OCI-M2 (cell line): Measurements from ENCODE around the gene CMBL.
A peak's percentile ranks its signal among the peaks of the same experiment; 100 is the strongest.
"Not testable (repeated sequence)": the region's sequence is repeated elsewhere in the genome, so short reads cannot be mapped to it uniquely, and the experiment has no call there.

Experiments
- DNase-seq: peaks from one replicate; lab custom pipeline; 2025; ENCODE audit not compliant: unreplicated experiment; lab: John Stamatoyannopoulos, UW

CMBL gene

GRCh38 chr5:10307206-10308148, at the start of gene CMBL:
Gene CMBL, minus strand, starts transcription at chr5:10307902. Its CDS starts 17,140 bp downstream, at chr5:10290762.
- DNase-seq: no peak

DNA sequence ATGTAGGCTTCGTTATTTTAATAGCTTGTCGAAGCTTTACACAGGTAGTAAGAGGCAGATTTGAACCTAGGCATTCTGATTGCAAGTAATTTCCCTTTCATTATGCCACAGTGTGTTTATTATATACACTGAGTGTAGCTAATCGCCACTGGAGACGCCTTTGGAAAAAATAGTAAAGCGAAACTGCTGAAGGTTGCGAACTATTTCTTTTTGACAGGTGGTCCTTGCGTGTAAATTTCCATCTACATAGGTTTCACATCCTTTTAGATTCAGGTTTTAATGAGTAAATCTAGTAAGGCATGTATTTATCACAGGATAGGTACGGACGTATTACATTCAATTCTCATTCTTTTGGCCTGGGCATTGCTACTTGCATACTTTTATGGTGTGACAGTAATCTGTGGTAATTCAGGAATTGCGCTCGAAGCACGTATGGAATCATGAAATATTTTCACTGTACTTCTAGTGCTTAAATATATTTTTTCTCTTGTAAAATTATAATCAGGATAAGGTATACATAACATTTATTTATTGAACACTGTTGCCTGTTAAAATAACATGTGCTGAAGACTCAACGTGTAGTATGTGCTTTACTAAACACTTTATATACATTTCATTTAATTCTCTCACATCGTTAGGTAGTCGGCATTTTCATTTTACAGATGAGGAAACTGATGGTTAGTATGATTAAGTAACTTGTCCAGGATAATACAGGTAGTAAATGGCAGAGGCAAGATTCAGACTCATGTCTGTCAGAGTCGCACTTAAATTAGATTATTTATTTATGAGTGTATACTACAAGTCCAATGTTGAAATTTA, 47.6 kb upstream of the CMBL start:
- no peak for DNase-seq

GRCh38 chr5:10354048-10354872, 46.6 kb upstream of the CMBL start:
- DNase-seq: no peak

DNA sequence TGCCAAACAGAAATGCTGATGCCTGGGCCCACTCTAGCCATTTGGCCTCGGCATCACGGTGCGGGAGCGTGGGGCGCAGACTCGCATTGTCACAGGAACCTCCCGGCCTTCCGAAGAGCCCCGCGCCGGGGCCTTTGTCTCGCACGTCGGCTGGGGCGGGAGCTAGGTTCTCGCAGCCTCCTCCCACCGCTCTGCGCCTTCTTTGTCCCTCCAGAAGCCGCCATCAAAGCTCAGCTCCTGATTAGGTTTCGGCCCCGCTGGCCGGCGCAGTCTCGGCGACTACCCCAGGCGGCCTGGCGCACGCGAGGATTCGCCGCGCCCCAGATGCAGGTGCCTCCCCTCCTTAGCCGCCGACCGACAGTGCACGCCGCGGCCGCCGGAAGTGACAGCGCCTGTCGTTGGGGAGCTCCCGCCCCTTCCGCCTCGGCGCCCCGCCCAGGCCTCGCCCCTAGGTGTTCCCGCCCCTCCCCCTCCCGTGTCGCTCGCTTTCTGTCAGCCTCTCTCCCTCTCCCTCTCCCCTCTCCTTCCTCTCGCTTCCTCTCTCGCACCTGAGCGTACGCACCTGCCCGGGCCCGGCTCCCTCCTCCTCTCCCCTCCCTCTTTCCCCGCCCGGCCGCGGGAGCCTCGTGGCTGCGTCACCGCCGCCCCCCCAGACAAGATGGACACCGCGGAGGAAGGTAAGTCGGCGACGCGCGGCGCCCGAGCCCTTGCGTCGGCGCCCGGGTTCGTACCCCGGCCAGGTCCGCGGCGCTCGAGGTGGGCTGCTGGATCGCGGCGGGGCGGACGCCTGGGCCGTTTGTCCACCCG, 45.7 kb upstream of the CMBL start, which contains the start of gene MARCHF6:
MARCHF6 (plus strand) TSS at position 455 of the 807 bp plus-strand sequence; CDS start at position 659, 204 bp downstream.
- no peak for DNase-seq

DNA sequence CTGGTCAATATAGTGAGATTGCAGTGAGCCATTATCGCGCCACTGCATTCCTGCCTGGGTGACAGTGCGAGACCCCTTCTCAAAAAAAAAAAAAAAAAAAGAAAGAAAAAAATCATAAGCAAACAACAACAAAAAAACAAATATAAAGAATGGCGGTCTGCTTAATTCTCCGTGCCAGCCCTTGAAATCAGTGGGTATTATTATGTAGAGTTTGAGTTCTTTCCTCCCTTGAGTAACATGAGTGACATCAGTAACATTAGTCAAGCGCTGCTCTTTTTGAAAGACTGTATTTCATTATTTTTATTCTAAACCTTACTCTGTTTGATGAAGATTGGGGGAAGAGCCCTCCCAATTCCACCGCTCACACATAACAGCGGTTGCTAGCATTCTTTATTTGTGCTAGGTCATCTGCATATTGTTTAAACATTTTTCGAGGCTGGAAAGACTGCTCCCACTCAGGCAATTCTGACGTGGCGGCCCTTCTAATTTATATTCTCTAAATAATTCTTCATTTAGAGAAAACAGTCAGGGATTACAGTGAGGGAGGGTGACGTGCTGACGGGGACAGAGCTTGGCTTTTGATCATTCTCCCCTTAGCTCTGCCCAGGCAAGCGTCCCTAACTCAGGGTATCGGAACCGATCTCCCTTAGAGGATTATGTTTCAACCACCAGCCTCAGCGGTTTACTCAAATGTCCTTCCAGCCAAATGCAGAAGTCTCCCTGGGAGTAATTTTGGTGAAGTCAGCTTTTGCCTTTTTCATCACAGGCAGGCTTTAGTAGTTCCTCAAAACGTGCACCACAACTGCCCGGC, 44.9 kb upstream of the CMBL start:
- peak; percentile 34 for DNase-seq

- DNase-seq: no peak
Measured at GRCh38 chr5:10351919-10352318, 44.2 kb upstream of the CMBL start.

- DNase-seq: no peak
Measured at GRCh38 chr5:10351199-10351905, 43.6 kb upstream of the CMBL start.

DNA sequence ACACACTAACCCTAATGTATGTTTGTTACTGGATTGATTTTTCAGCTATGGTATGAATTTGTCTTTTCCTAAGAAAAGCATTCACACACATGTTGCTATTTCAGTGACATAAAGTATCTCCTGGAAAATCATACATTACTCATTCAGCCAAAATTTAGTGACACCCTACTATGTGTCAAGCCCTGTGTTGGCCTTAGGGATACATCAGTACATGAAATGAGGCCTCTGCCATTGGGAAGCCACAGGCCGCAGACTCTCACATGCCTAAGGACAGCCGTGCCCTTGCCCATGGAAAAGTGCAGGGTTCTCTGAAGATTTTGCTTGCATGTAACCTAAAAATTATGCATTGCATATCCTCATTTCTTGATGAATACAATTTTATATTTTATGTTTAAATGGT, 40.6 kb upstream of the CMBL start:
- no peak for DNase-seq

- not testable (repeated sequence) for DNase-seq
Measured at GRCh38 chr5:10344461-10345106, 36.9 kb upstream of the CMBL start.

- DNase-seq: no peak
Measured at GRCh38 chr5:10343486-10343885, 35.8 kb upstream of the CMBL start.

GRCh38 chr5:10339958-10340357, 32.3 kb upstream of the CMBL start:
- DNase-seq: no peak

- DNase-seq: no peak
Measured at GRCh38 chr5:10339058-10339811, 31.5 kb upstream of the CMBL start.

DNA sequence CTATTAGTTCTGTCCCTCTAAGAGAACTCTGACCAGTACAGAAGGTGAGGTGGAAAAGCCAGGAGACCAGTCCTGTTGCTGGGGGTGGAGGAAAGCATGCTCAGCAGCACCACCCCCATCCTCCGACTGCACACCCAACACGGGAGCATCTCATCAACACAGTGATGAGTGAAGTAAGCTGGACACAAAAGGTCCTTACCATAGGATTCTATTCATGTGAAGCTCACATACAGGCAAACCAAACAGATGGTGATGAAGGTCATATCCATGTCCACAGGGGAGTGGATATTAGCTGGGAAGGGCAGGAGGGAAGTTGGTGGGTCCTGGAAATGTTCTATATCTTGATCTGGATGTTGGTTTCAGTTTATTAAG, 31.0 kb upstream of the CMBL start:
- no peak for DNase-seq

GRCh38 chr5:10337986-10338385, 30.3 kb upstream of the CMBL start:
- no peak for DNase-seq

- DNase-seq: no peak
Measured at GRCh38 chr5:10337107-10337506, 29.4 kb upstream of the CMBL start.

- DNase-seq: no peak
Measured at GRCh38 chr5:10335711-10336470, 28.2 kb upstream of the CMBL start.

- no peak for DNase-seq
Measured at GRCh38 chr5:10334831-10335230, 27.1 kb upstream of the CMBL start.
